LNCAP (cell line): ENCODE results near the gene SHISA7.

Experiments
- TF ChIP-seq, protein P1 (sequence below): fragments of 450-650 bp; IDR thresholded peaks from 2 replicates; pipeline ENCODE4 v1.5.1; 2017; ENCODE audit warnings: mild to moderate bottlenecking

SHISA7 gene

DNA sequence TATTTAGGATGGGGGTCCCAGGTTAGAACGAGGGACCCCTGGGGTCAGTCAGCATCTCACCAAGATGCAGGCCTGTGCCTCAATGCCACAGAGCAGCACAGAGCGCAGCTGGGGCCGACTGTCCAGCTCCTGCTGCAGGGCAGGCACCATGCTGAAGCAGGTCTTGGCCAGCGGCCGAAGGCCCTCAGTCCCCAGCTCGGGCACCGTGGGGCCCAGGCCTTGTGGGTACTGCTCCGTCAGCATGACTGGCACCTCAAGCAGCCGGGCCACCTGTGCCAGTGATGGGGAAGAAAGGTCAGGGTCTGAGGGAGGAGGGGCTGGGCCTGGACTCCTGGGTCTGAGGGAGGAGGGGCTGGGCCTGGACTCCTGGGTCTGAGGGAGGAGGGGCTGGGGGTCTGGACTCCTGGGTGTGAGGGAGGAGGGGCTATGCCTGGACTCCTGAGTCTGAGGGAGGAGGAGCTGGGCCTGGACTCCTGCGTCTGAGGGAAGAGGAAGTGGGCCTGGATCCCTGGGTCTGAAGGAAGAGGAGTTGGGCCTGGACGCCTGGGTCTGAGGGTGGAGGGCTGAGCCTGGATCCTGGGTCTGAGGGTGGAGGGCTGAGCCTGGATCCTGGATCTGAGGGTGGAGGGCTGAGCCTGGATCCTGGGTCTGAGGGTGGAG is 12.6 kb upstream of the SHISA7 start:
- TF ChIP-seq, protein P1, sequence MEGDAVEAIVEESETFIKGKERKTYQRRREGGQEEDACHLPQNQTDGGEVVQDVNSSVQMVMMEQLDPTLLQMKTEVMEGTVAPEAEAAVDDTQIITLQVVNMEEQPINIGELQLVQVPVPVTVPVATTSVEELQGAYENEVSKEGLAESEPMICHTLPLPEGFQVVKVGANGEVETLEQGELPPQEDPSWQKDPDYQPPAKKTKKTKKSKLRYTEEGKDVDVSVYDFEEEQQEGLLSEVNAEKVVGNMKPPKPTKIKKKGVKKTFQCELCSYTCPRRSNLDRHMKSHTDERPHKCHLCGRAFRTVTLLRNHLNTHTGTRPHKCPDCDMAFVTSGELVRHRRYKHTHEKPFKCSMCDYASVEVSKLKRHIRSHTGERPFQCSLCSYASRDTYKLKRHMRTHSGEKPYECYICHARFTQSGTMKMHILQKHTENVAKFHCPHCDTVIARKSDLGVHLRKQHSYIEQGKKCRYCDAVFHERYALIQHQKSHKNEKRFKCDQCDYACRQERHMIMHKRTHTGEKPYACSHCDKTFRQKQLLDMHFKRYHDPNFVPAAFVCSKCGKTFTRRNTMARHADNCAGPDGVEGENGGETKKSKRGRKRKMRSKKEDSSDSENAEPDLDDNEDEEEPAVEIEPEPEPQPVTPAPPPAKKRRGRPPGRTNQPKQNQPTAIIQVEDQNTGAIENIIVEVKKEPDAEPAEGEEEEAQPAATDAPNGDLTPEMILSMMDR = no peak

DNA sequence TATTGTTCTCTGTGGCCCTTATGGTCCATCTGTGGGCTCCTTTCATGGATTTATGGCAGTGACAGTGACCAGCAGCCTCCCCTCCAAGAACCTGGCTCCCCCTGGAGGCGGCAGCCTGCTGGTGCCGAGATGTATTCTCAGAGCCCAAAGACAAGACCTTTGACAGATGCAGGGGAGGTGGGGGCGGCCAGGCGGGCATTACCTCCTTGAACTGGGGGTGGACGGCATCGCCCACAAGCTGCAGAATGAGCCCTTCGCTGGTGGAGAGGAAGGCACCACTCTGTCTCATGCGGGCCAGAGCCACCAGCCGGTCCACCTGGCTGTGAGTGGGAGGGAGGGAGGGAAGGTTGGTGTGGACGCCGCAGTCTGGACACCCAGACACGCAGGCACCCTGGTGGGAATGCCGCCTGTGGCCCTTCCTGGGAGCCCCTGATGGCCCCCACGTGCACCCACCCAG is 11.7 kb upstream of the SHISA7 start:
- TF ChIP-seq, protein P1 = peak; percentile 63

DNA sequence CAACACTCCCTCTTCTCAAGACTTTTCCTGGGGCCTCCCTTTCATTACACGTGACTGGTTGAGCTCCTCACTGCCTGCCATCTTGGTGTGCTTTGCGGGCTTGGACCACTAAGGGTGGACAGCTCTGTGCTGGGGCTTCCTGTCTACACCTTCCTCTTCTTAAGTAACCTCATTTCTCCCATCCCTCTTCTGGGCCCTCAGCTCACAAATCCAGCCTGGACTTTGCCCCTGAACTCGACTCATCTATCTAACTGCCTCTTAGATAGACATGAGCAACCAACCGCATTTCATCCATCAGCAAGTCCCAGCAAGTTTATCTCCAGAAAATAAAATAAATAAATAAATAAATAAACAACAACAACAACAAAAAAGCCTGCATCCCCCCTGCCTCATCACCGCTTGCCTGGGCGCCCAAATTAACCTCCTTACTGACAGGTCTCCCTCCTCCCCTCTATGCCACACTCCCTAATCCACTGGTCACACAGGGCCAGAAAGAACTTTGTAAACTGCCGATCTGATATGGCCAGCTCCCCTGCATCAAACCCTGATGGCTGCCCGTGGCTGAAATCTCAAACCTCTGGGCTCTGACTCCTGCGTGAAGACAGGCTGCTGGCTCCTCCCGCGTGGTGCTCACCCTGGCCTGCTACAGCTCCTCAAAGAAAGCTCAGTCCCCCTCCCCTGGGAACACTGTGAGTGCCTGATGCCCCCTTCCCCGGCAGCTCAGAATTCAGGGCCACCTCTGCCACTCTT is 10.6 kb upstream of the SHISA7 start:
- TF ChIP-seq, protein P1 = no peak

DNA sequence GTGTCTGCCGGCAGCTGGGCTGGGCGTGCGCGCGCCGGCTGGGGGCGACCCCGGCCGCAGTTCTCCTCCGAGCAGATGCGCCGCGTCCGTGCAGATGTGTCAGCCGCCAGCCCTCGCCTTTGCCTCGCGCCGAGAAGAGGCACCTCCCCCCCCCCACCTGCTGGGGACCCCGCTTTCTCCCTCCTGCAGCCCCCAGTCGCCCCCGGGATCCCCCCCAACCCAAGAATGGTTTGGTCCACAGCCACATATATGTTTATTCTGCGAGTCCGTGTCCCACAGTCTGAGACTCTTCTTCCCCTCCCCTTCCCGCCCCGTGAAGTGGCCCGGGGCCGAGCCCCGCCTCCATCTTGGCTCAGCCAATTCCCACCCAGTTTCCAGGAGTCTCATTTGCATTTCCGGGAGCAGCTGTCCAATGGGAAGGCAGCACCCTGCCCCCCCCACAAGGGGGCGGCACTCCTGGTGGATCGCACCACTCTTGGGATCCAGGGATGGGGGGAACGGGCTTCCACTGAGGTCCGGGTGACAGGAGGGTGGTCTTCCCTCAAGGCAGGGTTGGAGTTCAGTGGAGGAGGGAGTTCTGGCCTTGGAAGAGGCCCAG is 9.7 kb upstream of the SHISA7 start:
- TF ChIP-seq, protein P1 = no peak

DNA sequence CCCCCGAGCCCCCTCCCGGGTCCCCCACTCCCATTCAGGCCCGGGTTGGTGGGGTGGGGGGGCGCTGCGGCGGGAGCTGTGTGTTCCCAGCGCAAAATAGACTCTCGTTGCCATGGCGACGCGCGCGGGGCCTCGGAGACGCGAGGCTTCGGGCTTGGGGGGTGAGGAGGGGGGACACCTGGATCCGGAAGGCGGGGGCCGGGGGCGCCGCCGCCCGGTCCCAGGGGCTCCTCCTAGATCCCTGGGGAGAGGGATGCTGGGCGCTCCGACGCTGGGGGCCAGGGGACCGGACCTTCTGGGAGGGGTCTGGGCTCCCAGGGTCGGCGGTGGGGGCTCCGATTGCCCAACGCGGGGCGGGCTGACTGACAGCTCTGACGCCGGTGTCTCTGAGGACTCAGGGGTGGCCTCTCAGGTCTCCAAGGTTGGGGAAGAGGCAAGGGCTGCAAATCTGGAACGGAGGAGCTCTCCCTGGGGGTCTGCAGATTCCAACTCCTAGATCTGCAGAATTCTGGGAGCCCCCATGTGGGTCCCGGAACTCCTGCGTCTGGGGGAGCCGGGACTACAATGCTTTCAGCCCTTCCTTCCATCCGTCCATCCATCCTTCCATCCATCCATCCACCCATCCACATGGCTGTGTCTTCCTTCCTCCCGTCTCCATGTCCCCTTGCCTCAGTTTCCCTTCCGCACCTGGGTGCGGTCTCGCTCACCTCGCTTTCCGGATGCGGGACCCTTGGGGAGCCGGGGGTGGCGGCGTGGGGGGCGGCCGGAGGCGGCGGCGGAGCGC is 9.1 kb upstream of the SHISA7 start:
- TF ChIP-seq, protein P1 = no peak

DNA sequence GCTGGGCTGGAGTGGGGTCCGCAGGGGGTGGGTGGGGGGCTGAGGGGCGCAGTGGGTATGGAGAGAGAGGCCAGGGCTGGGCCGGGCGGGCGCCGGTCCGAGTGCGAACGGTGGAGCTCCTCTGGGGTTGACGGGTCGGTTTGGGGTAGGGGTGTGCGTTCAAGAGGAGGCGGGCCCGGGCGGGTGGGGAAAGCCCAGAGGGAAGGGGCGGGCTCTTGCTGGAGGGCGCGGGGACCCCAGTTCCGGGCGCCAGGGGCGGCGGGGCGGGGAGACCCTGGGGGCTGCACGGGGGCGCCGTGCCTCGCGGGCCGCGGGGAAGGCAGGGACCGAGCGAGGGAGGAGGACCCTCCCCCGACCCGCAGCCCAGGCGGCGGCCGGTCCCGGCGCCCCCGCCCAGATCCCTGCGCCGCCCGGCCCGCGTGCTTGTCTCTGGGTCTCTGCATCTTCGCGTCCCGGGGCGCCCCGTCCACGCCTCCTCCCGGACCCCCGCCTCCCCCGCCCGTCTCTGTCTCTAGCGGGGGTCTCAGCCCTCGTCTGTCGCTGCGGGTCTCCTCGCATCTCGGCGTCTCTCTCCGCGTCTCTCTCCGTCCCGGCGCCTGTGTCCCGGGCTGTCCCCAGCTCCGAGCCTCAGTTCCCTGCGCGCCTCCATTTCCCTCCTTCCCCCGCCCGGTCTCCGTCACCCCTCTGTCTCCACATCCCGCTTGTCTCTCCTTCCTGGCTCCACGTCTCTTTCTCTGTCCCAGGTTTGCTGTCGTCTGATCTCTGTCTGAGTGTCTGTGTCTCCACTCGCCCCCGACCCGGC is 8.3 kb upstream of the SHISA7 start:
- TF ChIP-seq, protein P1 = no peak
